T-helper 2 cell (primary cell): ENCODE data around the gene ZNF536.

Experiments
- DNase-seq, 5 experiments: peaks; one replicate each; pipeline versions ENCODE4 v3.0.0 to v3.0.0-alpha.2; 2012 to 2022

ZNF536 gene

GRCh38 chr19:30567536-30568232, 195.5 kb downstream of the ZNF536 start:
- DNase-seq, result no peak

- no peak for DNase-seq
Measured at GRCh38 chr19:30570194-30570593, 198.0 kb downstream of the ZNF536 start.

- DNase-seq, result no peak
Measured at GRCh38 chr19:30577551-30578105, 205.4 kb downstream of the ZNF536 start.

- no peak for DNase-seq
Measured at GRCh38 chr19:30579419-30579818, 207.2 kb downstream of the ZNF536 start.

- no peak for DNase-seq
Measured at GRCh38 chr19:30580673-30581072, 208.5 kb downstream of the ZNF536 start.

- DNase-seq, result no peak
Measured at GRCh38 chr19:30584090-30584489, 211.9 kb downstream of the ZNF536 start.

GRCh38 chr19:30587869-30588268, 215.7 kb downstream of the ZNF536 start:
- DNase-seq, result no peak

GRCh38 chr19:30590596-30591229, 218.5 kb downstream of the ZNF536 start:
- DNase-seq, result no peak

GRCh38 chr19:30593356-30593755, 221.2 kb downstream of the ZNF536 start:
- no peak for DNase-seq

- no peak for DNase-seq
Measured at GRCh38 chr19:30593975-30594745, 222.0 kb downstream of the ZNF536 start.

- no peak for DNase-seq
Measured at GRCh38 chr19:30596268-30596667, 224.1 kb downstream of the ZNF536 start.

- DNase-seq, result no peak
Measured at GRCh38 chr19:30596813-30597399, 224.7 kb downstream of the ZNF536 start.

GRCh38 chr19:30598688-30599087, 226.5 kb downstream of the ZNF536 start:
- no peak for DNase-seq

- DNase-seq, result no peak
Measured at GRCh38 chr19:30602661-30603350, 230.6 kb downstream of the ZNF536 start.

- no peak for DNase-seq
Measured at GRCh38 chr19:30604657-30605056, 232.5 kb downstream of the ZNF536 start.

- no peak for DNase-seq
Measured at GRCh38 chr19:30605333-30605732, 233.1 kb downstream of the ZNF536 start.

GRCh38 chr19:30606114-30607050, 234.2 kb downstream of the ZNF536 start:
- DNase-seq, result no peak
